Measurements from ENCODE around the gene HSPA1L.
"Not testable (repeated sequence)": the region's sequence is repeated elsewhere in the genome, so short reads cannot be mapped to it uniquely, and the experiment has no call there.

The HSPA1L gene

DNA sequence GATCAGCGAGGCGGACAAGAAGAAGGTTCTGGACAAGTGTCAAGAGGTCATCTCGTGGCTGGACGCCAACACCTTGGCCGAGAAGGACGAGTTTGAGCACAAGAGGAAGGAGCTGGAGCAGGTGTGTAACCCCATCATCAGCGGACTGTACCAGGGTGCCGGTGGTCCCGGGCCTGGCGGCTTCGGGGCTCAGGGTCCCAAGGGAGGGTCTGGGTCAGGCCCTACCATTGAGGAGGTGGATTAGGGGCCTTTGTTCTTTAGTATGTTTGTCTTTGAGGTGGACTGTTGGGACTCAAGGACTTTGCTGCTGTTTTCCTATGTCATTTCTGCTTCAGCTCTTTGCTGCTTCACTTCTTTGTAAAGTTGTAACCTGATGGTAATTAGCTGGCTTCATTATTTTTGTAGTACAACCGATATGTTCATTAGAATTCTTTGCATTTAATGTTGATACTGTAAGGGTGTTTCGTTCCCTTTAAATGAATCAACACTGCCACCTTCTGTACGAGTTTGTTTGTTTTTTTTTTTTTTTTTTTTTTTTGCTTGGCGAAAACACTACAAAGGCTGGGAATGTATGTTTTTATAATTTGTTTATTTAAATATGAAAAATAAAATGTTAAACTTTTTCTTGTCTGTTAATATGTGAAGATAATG is 14.7 kb upstream of the HSPA1L start:
- Mint-ChIP-seq H3K27me3 (ENCODE audit: low read depth) (no peaks in the 10 kb centered on the region), H3K4me3 (peak overlapping the region; percentile 92), H3K27ac (peak overlapping the region; percentile 79), H3K36me3 (ENCODE audit: low read depth) (peaks cover 13% of the 10 kb centered on the region), H3K9me3 (no peaks in the 10 kb centered on the region), H3K4me1 (ENCODE audit: low read depth) (peaks cover 30% of the 10 kb centered on the region)
- no peak for DNase-seq (ENCODE audit: low spot score)

DNA sequence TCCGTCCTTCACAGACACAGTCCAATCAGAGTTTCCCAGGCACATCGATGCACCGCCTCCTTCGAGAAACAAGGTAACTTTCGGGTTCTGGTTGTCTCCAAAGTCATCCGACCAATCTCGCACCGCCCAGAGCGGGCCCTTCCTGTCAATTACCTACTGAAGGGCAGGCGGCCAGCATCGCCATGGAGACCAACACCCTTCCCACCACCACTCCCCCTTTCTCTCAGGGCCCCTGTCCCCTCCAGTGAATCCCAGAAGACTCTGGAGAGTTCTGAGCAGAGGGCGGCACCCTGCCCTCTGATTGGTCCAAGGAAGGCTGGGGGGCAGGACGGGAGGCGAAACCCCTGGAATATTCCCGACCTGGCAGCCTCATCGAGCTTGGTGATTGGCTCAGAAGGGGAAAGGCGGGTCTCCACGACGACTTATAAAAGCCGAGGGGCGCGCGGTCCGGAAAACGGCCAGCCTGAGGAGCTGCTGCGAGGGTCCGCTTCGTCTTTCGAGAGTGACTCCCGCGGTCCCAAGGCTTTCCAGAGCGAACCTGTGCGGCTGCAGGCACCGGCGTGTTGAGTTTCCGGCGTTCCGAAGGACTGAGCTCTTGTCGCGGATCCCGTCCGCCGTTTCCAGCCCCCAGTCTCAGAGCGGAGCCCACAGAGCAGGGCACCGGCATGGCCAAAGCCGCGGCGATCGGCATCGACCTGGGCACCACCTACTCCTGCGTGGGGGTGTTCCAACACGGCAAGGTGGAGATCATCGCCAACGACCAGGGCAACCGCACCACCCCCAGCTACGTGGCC is 12.4 kb upstream of the HSPA1L start, which contains the start of gene HSPA1B:
Gene HSPA1B (plus strand): TSS at position 453 of the 794 bp plus-strand sequence. CDS start 213 bp downstream, at position 666.
- no peaks in the 10 kb centered on the region for H3K27me3 Mint-ChIP-seq (ENCODE audit: low read depth)
- peaks cover 13% of the 10 kb centered on the region for H3K36me3 Mint-ChIP-seq (ENCODE audit: low read depth)
- peak within 1 kb of the TSS; percentile 99 for H3K27ac Mint-ChIP-seq
- H3K4me3 Mint-ChIP-seq, result peak within 1 kb of the TSS; percentile 97
- H3K9me3 Mint-ChIP-seq, result no peaks in the 10 kb centered on the region
- H3K4me1 Mint-ChIP-seq (ENCODE audit: low read depth), result peaks cover 40% of the 10 kb centered on the region
- peak; percentile 98 for DNase-seq (ENCODE audit: low spot score)

DNA sequence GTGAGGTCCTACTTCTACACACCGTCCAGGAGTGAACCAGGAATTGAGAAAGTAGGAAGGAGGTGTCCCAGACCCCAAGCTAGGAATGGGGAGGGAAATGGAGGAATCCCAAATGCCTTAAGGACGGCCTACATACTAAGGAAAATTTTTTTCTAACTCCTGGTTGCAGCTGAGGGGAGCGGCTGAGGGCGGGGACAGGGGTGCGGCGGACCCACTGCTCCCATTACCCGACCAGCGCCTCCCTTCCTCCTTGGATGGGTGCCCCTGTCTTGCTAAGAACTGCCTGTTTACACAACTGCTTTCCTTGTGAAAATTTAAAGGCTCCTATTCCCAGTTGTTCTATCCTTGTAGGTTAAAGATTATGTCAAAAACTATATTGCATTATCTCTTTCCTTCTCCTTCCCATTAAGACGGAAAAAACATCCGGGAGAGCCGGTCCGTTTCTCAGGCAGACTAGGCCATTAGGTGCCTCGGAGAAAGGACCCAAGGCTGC is 11.8 kb upstream of the HSPA1L start:
- Mint-ChIP-seq H3K27ac (peak overlapping the region; percentile 99), H3K4me3 (peak overlapping the region; percentile 97), H3K27me3 (ENCODE audit: low read depth) (no peaks in the 10 kb centered on the region), H3K4me1 (ENCODE audit: low read depth) (peaks cover 40% of the 10 kb centered on the region), H3K36me3 (ENCODE audit: low read depth) (peaks cover 13% of the 10 kb centered on the region), H3K9me3 (no peaks in the 10 kb centered on the region)
- no peak for DNase-seq (ENCODE audit: low spot score)

DNA sequence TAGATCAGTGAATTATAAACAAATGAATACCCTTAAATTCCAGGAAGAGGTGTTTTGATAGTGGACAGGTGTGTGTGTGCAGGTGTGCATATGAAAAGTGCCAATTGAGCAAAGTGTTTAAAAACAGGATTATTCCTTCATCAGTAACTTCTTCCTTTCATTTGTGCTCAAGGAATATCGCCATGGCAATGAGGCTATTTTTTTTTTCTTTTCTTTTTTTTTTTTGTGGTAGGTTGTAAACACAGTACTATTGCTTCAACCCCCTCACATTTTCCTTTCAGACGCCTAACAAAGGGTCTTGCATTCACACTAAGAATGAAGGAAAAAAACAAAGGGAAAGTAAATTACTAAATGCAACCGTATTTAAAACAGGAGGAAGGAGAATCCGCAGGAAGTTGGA is 10.5 kb upstream of the HSPA1L start:
- no peak for DNase-seq (ENCODE audit: low spot score)
- Mint-ChIP-seq H3K27ac (peak overlapping the region; percentile 62), H3K9me3 (no peaks in the 10 kb centered on the region), H3K4me1 (ENCODE audit: low read depth) (peaks cover 37% of the 10 kb centered on the region), H3K27me3 (ENCODE audit: low read depth) (no peaks in the 10 kb centered on the region), H3K4me3 (peak overlapping the region; percentile 97), H3K36me3 (ENCODE audit: low read depth) (peaks cover 7% of the 10 kb centered on the region)

DNA sequence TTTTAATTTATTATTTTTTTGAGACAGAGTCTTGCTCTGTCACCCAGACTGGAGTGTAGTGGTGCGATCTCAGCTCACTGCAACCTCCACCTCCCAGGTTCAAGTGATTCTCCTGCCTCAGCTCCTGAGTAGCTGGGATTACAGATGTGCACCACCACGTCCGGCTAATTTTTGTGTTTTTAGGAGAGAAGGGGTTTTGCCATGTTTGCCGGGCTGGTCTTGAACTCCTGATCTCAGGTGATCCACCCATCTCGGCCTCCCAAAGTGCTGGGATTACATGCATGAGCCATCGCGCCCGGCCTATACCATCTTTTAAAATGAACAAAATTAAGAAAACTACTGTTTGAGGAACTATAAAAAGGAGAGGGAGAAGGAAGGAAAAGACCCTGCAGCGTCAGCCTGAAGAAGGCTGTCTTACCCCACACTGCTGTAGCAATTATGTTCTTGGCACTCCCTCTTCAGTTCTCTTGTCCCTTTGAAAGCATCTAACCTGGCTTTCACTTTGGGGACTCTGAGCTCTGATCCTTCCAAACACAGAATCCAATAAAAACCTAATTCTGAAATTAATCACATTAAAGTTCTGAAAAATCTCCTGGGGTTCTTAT is 8.6 kb upstream of the HSPA1L start:
- not testable (repeated sequence) for H3K9me3 Mint-ChIP-seq; DNase-seq (ENCODE audit: low spot score); H3K27me3 Mint-ChIP-seq (ENCODE audit: low read depth); H3K27ac Mint-ChIP-seq; H3K36me3 Mint-ChIP-seq (ENCODE audit: low read depth)
- H3K4me3 Mint-ChIP-seq, result peak overlapping the region; percentile 16
- H3K4me1 Mint-ChIP-seq (ENCODE audit: low read depth), result peaks cover 40% of the 10 kb centered on the region

DNA sequence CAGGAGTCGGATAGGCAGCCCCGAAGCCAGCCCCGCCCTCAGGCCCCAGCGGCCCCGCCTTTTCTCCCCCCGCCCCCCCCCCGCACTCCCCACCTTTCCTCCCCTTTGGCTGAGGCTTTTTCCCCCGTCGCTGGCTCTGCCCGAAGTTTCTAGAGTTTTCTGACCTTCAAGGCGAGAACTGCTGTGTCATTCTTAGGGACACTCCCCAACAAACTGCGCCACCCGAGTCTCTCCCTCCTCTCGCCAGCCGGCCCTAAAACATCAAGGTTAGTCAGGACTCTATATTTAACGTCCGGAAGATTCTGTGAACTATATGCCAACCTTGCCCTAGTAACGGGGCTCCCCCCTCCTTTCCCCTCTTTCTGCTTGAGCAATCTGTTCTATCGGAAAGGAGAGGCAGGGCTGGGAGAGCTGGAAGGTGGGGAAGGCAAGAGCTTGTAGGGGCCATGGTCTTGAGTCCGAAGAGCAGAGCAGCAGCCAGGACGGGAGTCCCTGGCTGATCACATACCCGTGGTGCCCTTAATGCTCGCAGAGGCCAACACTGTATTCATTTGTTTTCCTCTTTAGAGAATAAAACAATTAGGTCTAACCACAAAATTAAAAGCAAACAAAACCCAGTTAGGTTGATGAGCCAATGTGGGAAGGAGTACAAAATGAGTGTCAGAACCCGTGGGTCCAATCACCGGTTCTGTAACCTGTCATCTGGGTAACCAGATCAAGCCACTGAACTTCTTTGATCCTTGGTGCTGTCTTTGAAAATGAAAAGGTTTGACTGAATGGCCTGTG is 7.1 kb upstream of the HSPA1L start:
- H3K4me1 Mint-ChIP-seq (ENCODE audit: low read depth), result peaks cover 47% of the 10 kb centered on the region
- H3K4me3 Mint-ChIP-seq, result peak overlapping the region; percentile 92
- no peaks in the 10 kb centered on the region for H3K9me3 Mint-ChIP-seq
- no peaks in the 10 kb centered on the region for H3K27me3 Mint-ChIP-seq (ENCODE audit: low read depth)
- DNase-seq (ENCODE audit: low spot score), result peak; percentile 72
- H3K27ac Mint-ChIP-seq, result peak overlapping the region; percentile 93
- H3K36me3 Mint-ChIP-seq (ENCODE audit: low read depth), result peaks cover 15% of the 10 kb centered on the region

DNA sequence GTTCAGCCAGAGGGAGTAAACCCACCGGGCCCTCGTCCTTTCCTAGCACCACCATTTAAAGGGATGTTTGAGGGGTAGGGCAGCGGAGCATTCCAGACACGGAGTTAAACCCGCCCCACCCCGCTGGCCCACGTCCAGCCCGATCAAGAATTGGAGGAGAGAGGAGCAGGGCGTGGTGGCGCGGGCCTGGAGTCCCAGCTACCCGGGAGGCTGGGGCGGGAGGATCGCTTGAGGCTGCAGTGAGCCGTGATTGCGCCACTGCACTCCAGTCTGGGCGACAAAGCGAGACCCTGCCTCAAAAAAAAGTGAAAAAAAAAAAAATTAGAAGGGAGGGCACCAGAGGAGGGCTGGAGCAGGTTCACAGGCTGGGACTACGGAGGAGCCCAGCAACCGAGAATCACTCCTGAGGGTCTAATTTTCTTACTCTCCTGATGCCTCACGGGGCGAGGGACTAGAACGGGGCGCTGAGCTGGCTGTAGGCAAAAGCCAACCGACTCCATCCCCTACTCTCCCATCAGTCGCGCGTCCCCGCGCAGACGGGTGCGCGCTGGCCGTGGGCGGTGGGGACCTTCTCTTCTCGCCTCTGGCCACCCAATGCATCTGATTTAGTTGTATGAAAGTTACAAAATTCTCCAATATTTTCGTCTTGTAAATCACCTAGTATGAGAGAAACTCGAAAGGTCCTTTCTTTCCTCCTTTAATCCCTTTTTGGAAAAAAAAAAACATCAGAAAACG is 6.4 kb upstream of the HSPA1L start:
- Mint-ChIP-seq H3K36me3 (ENCODE audit: low read depth) (peaks cover 12% of the 10 kb centered on the region), H3K4me3 (peak overlapping the region; percentile 92), H3K9me3 (no peaks in the 10 kb centered on the region), H3K4me1 (ENCODE audit: low read depth) (peaks cover 40% of the 10 kb centered on the region), H3K27me3 (ENCODE audit: low read depth) (no peaks in the 10 kb centered on the region), H3K27ac (peak overlapping the region; percentile 93)
- peak; percentile 77 for DNase-seq (ENCODE audit: low spot score)

DNA sequence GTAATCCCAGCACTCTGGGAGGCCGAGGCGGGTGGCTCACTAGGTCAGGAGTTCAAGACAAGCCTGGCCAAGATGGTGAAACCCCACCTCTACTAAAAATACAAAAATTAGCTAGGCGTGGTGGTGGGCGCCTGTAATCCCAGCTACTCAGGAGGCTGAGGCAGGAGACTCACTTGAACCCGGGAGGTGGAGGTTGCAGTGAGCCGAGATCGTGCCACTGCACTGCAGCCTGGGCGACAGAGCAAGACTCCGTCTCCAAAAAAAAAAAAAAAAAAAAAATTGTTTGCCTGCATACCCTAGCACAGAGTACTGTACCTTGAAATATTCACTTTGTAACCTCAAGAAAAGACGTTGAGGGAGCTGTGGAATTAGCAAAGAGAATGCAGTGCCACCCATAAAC is 5.3 kb upstream of the HSPA1L start:
- peak overlapping the region; percentile 92 for H3K4me3 Mint-ChIP-seq
- not testable (repeated sequence) for H3K9me3 Mint-ChIP-seq; DNase-seq (ENCODE audit: low spot score); H3K27ac Mint-ChIP-seq; H3K27me3 Mint-ChIP-seq (ENCODE audit: low read depth)
- peaks cover 12% of the 10 kb centered on the region for H3K36me3 Mint-ChIP-seq (ENCODE audit: low read depth)
- H3K4me1 Mint-ChIP-seq (ENCODE audit: low read depth), result peaks cover 36% of the 10 kb centered on the region

DNA sequence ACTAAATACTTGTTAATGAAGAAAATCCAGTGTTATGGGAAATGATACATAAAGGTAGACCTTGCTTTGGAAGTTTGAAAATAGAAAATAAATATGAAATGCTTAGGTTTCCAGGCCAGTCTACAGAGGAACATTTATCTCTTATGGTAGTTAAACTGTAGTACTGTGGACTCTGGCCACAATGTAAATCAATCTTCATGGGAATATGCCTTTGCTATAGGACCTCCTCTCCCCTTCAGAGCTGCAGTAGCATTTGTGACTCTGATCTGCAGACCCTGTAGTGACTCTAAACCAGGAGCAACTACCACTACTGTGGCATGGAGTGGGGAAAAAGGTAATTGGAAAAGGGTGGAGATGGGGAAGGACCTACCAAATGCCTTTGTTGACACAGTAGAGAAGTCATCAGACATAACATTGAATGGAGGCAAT is 4.8 kb upstream of the HSPA1L start:
- Mint-ChIP-seq H3K27ac (peak overlapping the region; percentile 51), H3K27me3 (ENCODE audit: low read depth) (no peaks in the 10 kb centered on the region), H3K4me1 (ENCODE audit: low read depth) (peaks cover 33% of the 10 kb centered on the region), H3K36me3 (ENCODE audit: low read depth) (peaks cover 12% of the 10 kb centered on the region), H3K4me3 (peak overlapping the region; percentile 35), H3K9me3 (no peaks in the 10 kb centered on the region)
- no peak for DNase-seq (ENCODE audit: low spot score)

DNA sequence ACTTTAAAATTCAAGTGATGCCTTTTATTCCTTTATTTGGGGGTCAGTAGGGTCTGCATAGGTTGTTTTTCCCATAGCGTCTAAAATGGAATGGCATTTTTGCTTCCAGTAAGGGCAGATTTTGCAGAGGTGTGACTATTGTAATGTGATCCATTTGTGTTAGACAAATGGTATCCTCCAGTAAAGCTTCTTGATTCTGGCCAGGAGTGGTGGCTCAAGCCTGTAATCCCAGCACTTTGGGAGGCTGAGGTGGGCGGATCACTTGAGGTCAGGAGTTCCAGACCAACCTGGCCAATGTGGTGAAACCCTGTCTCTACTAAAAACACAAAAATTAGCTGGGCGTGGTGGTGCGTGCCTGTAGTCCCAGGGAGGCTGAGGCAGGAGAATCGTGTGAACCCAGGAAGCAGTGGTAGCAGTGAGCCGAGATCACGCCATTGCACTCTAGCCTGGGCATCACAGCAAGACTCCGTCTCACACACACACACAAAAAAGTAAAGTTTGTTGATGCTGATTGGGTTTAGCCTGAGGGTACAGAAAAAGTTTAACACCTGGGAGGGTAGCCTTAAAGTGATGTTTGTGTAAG is 2.9 kb upstream of the HSPA1L start:
- H3K9me3 Mint-ChIP-seq; H3K27me3 Mint-ChIP-seq (ENCODE audit: low read depth); DNase-seq (ENCODE audit: low spot score): not testable (repeated sequence)
- peak overlapping the region; percentile 94 for H3K27ac Mint-ChIP-seq
- H3K36me3 Mint-ChIP-seq (ENCODE audit: low read depth), result peaks cover 12% of the 10 kb centered on the region
- peaks cover 37% of the 10 kb centered on the region for H3K4me1 Mint-ChIP-seq (ENCODE audit: low read depth)
- H3K4me3 Mint-ChIP-seq, result peak overlapping the region; percentile 96

DNA sequence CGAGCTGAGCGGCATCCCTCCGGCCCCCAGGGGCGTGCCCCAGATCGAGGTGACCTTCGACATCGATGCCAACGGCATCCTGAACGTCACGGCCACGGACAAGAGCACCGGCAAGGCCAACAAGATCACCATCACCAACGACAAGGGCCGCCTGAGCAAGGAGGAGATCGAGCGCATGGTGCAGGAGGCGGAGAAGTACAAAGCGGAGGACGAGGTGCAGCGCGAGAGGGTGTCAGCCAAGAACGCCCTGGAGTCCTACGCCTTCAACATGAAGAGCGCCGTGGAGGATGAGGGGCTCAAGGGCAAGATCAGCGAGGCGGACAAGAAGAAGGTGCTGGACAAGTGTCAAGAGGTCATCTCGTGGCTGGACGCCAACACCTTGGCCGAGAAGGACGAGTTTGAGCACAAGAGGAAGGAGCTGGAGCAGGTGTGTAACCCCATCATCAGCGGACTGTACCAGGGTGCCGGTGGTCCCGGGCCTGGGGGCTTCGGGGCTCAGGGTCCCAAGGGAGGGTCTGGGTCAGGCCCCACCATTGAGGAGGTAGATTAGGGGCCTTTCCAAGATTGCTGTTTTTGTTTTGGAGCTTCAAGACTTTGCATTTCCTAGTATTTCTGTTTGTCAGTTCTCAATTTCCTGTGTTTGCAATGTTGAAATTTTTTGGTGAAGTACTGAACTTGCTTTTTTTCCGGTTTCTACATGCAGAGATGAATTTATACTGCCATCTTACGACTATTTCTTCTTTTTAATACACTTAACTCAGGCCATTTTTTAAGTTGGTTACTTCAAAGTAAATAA is 2.2 kb upstream of the HSPA1L start:
- H3K27me3 Mint-ChIP-seq (ENCODE audit: low read depth); H3K9me3 Mint-ChIP-seq: not testable (repeated sequence)
- peak; percentile 37 for DNase-seq (ENCODE audit: low spot score)
- Mint-ChIP-seq H3K4me1 (ENCODE audit: low read depth) (peaks cover 39% of the 10 kb centered on the region), H3K27ac (peak overlapping the region; percentile 94), H3K36me3 (ENCODE audit: low read depth) (peaks cover 12% of the 10 kb centered on the region), H3K4me3 (peak overlapping the region; percentile 96)

DNA sequence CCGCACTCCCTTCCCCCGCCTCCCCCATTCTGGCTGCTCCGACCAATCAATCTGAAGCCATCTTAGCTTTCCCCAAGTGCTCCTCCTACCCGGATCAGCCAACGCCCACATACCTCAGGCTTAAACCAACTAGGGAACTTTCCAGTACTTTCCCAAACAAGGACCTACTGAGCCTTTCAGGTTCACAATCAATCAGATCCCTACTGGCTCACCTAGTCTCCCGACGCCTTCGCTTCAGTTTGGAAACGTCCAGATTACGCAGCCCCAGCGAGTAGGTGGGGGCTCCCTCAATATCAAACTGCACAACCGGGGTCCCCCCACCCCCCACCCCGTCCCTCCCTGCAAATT is 432 bp downstream of the HSPA1L start:
- DNase-seq (ENCODE audit: low spot score), result peak; percentile 76
- Mint-ChIP-seq H3K36me3 (ENCODE audit: low read depth) (peaks cover 21% of the 10 kb centered on the region), H3K4me3 (peak overlapping the region; percentile 91), H3K27ac (peak overlapping the region; percentile 88), H3K4me1 (ENCODE audit: low read depth) (peaks cover 31% of the 10 kb centered on the region), H3K9me3 (no peaks in the 10 kb centered on the region), H3K27me3 (ENCODE audit: low read depth) (no peaks in the 10 kb centered on the region)

Measured in T-helper 2 cell treated with Interferon-gamma antibody and Interleukin-4, amounts not matched to agents 5 μg/mL and 100 μg/mL, for 36 hours (primary cell).